NCI-H146 treated with DMSO at 0.1 percent for 48 hours (cell line): Measurements from ENCODE around the gene ITCH.
"Not testable (repeated sequence)": the region's sequence is repeated elsewhere in the genome, so short reads cannot be mapped to it uniquely, and the experiment has no call there.

Source experiments
- DNase-seq: peaks from one replicate; lab custom pipeline; 2025; ENCODE audit not compliant: unreplicated experiment; lab: John Stamatoyannopoulos, UW

ITCH gene

DNA sequence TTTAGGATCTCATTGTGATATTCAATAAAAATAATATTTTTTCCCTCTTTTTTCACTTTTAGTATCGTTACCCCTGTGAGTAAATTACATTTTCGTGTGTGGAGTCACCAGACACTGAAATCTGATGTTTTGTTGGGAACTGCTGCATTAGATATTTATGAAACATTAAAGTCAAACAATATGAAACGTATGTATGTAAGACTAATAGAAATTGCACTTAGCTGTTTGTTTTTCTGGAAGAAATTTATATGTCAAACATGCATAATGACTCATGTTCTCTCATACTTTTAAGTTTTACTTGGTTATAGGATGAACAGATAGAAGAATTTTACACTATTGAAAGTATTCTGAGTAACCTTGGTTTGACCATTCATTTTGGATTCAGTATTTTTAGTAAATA is 49.4 kb downstream of the ITCH start:
- no peak for DNase-seq

DNA sequence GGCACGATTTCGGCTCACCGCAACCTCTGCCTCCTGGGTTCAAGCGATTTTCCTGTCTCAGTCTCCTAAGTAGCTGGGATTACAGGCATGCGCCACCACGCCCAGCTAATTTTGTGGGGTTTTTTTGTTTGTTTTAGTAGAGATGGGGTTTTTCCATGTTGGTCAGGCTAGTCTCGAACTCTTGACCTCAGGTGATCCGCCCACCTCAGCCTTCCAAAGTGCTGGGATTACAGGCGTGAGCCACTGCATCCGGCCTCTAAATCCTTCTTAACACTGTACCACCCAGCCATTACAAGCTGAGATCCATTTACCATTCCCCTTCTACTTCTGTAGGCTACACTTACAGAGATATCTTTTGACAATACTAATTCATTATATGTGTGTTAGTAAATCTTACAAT is 51.5 kb downstream of the ITCH start:
- DNase-seq: not testable (repeated sequence)

DNA sequence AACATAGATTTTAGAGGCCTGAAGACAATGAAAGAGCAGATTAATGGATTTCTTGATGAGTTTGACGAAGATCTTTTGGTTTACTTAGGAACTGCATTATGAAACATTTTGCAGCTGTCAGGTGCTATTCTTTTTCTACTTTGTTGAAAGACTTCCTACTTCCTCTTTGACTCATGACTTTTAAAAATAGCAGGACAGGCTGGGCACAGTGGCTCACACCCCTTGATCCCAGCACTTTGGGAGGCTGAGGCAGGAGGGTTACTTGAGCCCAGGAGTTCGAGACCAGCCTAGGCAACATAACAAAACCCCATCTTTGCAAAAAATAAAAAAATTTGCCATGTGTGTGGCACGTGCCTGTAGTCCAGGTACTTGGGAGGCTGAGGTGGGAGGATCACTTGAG is 52.0 kb downstream of the ITCH start:
- no peak for DNase-seq

DNA sequence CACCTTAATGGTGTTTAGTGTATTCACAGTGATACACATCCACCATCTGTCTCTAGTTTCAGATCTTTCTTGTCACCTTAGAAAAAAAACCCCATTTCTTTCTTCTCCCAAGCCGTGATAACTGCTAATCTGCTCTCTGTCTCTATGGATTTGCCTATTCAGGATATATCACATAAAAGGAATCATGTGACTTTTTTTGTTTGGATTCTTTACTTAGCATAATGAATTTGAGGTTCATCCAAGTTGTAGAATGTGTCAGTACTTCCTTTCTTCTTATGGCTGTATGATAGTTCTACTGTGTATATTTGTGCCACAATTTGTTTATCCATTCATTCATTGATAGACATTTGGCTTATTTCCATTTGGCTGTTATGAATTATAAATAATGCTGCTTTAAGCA is 57.1 kb downstream of the ITCH start:
- peak; percentile 22 for DNase-seq

DNA sequence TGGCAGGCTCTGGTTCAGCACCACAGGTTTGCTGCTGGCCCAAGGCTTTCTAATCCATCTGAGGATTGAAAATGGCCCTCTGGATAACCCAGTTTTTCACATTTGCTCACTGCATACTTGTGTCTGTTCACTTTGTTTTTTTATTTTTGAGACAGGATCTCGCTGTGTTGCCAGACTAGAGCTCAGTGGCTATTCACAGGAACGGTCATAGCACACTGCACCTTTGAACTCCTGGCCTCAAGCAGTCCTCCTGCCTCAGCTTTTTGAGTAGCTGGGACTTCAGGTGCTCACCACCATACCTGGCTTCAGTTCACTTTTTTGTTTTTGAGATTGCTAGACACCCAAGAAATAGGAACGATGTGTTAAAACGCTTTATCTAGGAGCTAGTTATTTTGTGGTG is 57.9 kb downstream of the ITCH start:
- no peak for DNase-seq

DNA sequence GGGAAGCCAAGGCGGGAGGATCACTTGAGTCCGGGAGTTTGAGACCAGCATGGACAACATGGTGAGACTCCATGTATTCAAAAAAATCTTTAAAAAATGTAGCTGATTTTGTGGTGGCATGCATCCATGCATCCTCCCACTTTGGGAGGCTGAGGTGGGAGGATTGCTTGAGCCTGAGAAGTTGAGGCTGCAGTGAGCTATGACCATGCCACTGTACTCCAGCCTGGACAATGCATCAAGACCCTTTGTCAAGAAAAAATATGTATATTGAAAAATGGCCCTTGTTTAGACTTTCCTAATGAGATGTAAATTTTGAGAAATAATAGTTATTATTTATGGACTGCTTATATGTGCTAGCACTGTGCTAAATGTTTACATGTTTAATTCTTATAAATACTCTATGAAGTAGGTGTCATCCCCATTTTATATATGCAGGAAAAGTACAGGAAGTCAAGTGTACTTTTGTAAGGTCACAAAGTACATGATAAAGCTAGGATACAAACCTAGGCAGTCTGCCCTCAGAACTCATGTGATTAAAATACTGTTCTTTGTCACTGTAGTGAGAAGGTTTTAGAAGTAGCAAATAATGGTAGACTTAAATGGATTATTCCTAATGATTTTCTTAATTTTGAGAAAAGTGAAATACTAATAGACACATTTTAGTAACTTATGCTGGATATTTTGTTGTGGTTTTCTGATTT is 58.8 kb downstream of the ITCH start:
- DNase-seq: no peak

DNA sequence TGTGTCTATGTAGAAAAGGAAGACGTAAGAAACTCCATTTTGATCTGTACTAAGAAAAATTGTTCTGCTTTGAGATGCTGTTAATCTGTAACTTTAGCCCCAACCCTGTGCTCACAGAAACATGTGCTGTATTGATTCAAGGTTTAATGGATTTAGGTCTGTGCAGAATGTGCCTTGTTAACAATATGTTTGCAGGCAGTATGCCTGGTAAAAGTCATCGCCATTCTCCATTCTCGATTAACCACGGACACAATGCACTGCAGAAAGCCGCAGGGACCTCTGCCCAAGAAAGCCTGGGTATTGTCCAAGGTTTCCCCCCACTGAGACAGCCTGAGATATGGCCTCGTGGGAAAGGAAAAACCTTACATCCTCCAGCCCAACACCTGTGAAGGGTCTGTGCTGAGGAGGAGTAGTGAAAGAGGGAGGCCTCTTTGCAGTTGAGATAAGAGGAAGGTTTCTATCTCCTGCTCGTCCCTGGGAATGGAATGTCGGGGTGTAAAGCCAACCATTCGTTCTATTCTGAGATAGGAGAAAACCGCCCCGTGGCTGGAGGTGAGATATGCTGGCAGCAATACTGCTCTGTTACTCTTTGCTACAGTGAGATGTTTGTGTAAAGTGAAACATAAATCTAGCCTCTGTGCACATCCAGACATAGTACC is 62.1 kb downstream of the ITCH start:
- DNase-seq: not testable (repeated sequence)

DNA sequence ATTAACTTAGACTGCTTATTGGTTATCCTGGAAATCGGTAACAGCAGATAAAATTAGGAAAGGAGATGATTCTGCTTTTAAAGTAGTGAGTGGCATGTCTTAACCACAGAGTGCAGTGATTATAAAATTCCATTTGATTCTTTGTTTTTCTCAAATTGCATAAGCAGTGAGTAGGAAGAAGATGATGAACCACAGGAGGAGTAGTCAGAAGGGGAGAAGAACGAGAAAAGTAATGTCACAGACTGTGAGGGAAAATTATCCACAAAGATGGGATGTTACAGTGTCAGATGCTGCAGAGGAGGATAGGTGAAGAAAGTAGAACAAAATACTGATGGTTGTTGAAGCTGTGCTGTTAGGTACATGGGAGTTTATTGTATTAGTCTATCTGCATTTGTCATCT is 63.0 kb downstream of the ITCH start:
- no peak for DNase-seq

DNA sequence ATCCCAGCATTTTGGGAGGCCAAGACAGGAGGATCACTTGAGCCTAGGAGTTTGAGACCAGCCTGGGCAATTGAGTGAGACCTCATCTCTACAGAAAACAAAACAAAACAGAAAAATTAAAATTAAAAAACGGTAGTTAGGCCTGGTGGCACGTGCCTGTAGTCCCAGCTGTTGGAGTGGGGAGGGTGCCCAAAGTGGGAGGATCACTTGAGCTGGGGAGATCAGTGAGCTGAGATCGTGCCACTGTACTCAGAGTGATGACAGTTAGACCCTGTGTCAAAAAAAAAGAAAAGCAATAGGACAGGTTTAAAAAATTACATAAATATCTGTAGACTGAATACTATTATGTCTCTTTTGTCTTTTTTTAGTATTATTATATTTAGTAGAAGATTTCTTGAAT is 64.3 kb downstream of the ITCH start:
- no peak for DNase-seq

DNA sequence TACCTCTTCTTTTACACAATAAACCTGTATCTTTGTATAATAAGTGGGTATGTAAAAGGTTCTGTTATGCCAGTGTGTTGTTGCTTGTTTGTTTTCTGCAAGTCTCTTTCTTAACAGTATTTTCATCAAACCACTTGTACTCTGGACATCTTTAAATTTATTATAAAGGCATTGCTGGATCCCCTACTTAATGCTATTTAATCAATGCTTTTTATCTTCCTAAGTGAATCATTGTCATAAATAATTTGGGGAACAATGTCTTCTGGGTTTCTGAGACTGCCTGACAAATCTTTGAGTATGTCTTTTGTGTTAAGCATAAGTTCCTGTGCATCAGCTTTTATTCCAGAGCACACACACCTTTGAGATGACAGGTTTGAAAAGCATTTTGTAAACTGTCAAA is 64.7 kb downstream of the ITCH start:
- DNase-seq: no peak

DNA sequence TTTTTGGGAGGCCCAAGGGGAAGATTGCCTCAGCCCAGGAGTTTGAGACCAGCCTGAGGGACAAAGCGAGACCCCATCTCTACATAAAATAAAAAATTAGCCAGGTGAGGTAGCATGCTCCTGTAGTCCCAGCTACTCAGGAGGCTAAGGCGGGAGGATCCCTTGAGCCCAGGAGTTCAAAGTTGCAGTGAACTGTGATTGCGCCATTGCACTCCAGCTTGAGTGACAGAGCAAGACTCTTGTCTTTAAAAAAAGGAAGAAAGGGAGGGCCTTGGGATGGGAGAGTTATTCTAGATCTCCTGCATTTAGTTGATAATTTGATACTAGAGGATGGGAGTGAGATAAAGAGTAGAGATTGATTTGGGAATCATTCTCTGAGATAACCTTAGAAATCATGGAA is 68.1 kb downstream of the ITCH start:
- DNase-seq: no peak

DNA sequence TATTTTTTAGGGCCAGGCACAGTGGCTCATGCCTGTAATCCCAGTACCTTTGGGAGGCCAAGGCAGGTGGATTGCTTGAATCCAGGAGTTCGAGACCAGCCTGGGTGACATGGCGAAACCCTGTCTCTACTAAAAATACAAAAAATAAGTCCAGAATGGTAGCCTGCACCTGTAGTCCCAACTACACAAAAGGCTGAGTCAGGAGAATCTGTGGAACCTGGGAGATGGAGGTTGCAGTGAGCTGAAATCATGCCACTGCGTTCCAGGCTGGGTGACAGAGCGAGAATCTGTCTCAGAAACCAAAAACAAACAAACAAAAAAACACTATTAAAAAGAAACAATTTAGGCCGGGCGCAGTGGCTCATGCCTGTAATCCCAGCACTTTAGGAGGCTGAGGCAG is 69.6 kb downstream of the ITCH start:
- not testable (repeated sequence) for DNase-seq

DNA sequence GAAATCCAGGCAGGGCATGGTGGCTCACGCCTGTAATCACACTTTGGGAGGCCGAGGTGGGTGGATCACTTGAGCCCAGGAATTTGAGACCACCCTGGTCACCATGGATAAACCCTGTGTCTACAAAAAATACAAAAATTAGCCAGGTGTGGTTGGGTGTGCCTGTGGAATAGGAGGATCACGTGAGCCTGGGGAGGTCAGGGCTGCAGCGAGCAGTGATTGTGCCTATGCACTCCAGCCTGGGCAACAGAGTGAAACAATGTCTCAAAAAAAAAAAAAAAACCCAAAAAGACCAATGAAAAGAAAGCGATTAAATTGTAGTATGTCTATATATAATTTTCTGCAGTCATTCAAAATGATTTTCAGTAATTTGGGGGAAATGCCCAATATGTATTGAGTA is 70.3 kb downstream of the ITCH start:
- DNase-seq: no peak

DNA sequence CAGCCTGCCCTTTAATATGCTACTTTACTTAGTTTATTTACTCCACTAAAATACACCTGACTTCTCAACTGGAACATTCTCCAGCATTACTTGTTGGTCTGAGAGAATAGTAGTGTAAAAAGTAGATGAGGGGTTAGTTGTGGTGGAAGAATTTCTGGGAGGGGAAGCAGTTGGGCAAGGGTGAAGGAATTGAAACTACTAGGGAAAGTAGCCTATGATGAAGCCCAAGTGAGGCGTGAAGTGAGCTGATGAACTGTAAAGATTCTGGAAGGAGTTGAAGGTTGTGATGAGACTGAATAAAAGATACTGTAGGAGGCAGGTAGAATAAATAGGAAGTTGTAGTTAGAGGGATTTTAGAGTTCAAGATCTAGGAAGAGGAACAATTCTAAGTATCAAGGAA is 72.5 kb downstream of the ITCH start:
- no peak for DNase-seq

DNA sequence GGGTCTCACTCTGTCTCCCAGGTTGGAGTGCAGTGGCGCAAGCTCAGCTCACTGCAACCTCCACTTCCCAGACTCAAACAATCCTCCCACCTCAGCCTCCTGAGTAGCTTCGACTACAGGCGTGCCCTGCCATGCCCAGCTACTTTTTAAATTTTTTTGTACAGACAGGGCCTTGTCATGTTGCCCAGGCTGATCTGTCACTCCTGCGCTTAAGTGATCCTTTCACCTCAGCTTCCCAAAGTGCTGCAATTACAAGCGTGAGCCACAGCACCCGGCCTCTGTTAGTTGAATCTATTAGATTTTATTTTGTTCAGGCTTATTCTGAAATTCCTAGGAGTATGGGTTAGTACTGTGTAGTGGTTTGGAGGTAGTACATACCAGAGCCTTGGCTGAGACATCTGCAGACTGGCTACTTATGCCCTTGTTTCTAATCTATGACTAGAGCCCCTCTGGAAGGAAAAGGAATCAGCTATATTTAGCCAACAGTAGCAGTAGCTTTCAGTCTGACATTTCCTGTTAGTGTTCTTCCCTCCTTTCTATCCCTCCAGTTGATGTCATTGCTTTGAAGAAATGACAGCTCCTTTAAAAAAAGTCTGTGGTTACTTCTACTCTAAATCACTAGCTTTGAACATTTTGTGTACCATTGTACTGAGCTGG is 74.4 kb downstream of the ITCH start:
- DNase-seq: no peak

DNA sequence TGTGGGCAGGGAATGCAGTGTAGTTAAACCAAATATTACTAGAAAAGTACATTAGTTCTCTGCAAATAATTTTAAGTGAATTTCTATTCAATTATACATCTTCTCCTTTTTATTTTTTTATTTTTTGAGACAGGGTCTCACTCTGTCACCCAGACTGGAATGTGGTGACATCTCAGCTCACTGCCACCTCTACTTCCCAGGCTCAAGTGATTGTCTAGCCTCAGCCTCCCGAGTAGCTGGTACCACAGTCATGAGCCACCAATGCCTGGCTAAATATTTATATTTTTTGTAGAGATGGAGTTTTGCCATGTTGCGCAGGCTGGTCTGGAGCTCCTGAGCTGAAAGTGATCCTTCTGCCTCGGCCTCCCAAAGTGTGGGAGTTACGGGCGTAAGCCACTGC is 76.1 kb downstream of the ITCH start:
- DNase-seq: no peak

DNA sequence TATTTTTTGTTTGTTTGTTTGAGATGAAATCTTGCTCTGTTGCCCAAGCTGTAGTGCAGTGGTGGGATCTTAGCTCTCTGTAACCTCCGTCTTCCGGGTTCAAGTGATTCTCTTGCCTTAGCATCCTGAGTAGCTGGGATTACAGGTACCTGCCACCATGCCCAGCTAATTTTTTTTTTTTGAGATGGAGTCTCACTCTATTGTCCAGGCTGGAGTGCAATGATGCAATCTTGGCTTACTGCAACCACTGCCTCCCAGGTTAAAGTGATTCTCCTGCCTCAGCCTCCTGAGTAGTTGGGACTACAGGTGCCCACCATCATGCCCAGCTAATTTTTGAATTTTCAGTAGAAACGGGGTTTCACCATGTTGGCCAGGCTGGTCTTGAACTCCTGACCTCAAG is 78.3 kb downstream of the ITCH start:
- not testable (repeated sequence) for DNase-seq

DNA sequence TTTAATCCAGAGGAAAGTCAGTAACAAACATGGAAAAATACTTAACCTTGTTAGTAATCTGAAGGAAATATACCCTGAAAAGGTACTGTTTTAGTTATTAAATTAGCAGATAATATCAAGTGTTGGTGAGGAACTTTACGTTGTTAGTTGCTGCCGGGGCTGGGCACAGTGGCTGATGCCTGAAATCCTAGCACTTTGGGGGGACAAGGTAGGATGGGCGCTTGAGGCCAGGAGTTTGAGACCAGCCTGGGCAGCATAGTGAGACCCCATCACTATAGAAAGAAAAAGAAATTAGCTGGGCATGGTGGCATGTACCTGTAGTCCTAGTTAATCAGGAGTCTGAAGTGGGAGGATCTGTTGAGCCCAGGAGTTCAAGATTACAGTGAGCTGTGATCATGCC is 80.5 kb downstream of the ITCH start:
- DNase-seq: no peak

DNA sequence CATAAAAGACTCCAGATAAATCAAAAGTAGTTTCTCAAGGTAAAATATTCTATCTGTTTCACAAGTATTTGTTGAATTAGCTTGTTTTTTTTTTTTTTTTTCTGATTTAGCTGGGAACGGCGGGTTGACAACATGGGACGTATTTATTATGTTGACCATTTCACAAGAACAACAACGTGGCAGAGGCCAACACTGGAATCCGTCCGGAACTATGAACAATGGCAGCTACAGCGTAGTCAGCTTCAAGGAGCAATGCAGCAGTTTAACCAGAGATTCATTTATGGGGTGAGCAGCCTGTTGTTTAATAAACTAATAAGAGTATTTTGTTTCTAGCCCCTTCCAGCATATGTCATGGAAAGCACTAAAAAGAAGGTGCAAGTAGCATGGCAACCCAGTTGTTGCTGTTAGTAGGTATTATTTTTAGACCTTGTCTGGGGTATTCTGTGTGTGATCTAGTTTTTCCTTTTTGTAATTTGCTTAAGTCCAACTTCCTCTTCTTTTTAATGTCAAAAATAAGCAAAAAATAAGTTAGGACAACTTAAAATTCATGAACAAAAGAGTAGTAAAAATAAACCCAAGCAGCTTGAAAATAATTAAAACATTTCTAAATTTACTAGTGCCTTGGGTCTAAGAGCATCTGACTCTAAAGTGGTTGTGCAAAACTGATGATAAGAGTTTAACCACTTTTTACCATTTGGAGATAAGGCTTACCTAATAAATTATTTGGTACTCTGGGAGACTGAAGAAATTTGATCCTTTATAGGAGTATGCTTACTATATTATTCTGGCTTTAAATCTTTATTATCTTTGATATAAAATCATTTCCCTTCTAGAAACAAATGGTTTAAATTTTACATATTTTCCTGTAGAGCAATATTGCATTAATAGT is 82.3 kb downstream of the ITCH start:
- no peak for DNase-seq

DNA sequence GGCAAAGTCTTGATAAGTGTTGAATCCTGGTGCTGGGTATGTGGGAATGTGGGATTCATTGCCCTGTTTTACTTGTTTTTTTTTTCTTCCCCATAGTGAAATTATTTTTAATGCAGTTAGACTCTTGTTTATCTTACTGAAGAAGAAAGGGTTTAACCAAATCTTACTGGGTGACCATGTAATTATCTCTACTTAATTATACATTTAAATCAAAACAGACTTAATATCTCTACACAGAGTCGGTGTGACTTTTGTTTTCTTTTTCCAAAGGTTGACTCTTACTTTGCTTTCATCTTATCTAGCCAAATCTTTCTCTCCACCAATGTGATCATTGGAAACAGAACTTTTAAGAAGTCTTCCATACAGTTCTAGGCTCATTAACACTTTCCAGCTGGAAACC is 85.4 kb downstream of the ITCH start:
- DNase-seq: no peak
